Ishikawa (cell line): ENCODE results near the gene GRIA3.

Experiments used
- CEBPB ChIP-seq: IDR thresholded peaks from 2 replicates; pipeline ENCODE4 v1.6.1; 2012
- CREB1 ChIP-seq: IDR thresholded peaks from 2 replicates; pipeline ENCODE4 v1.6.1; 2012; ENCODE audit warnings: low read depth
- EGR1 ChIP-seq: IDR thresholded peaks from 2 replicates; pipeline ENCODE4 v1.6.1; 2012
- EP300 ChIP-seq: IDR thresholded peaks from 2 replicates; pipeline ENCODE4 v1.6.1; 2012; ENCODE audit warnings: borderline replicate concordance
- FOXM1 ChIP-seq: IDR thresholded peaks from 2 replicates; pipeline ENCODE4 v1.6.1; 2012; ENCODE audit warnings: low read depth, borderline replicate concordance
- NFIC ChIP-seq: IDR thresholded peaks from 2 replicates; pipeline ENCODE4 v1.6.1; 2012
- RAD21 ChIP-seq: IDR thresholded peaks from 2 replicates; pipeline ENCODE4 v1.6.1; 2012; ENCODE audit warnings: low read depth
- TAF1 ChIP-seq: IDR thresholded peaks from 2 replicates; pipeline ENCODE4 v1.6.1; 2012; ENCODE audit warnings: low read depth, mild to moderate bottlenecking
- TCF12 ChIP-seq: IDR thresholded peaks from 2 replicates; pipeline ENCODE4 v1.6.1; 2012; ENCODE audit warnings: low read depth
- TEAD4 ChIP-seq: IDR thresholded peaks from 2 replicates; pipeline ENCODE4 v1.6.1; 2012
- YY1 ChIP-seq: IDR thresholded peaks from 2 replicates; pipeline ENCODE4 v1.6.1; 2012; ENCODE audit warnings: low read depth
- ZBTB7A ChIP-seq: IDR thresholded peaks from 2 replicates; pipeline ENCODE4 v1.6.1; 2012; ENCODE audit warnings: low read depth
- TF ChIP-seq, protein P1 (sequence below): IDR thresholded peaks from 2 replicates; pipeline ENCODE4 v1.6.1; 2012; ENCODE audit warnings: low read depth, mild to moderate bottlenecking
- TF ChIP-seq, protein P2 (sequence below): IDR thresholded peaks from 2 replicates; pipeline ENCODE4 v1.6.1; 2012
- TF ChIP-seq, protein P3 (sequence below): IDR thresholded peaks from 2 replicates; pipeline ENCODE4 v1.6.1; 2012

GRIA3 gene

DNA sequence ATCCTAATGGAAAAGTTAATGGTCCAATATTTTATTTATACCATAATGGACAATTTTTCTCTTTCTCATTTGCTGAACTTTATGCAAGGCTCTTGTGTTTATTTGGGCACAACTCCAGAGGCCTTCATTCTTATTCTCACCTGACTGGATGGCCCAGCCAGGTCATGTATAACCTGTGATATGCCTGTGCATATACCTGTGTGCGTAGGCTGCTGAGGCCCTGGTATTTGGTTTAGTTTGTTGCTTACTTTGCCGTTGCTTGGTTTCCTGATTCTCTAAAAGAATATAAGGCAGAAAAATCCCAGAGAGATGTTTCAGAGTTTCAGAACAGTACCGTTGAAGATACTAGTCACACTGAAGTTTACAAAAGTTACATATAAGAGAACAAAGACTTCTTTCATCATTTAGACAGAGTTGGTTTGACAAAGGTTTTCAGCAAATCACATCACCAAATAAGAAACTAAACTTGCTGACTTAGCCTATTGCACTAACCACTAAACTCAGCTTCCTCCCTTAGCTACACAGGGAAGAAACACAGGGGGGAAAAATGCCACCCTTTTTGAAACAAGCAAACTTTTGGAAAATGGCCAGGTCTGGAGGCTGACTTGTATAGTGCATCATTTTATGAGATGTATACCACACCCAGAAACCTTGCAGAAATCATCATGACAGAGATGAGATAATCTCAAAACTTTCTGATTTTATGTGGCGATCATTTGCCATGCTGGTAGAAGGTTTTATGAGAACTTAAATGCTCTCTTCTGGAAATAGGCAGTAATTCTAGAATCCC lies 248.5 kb downstream of the GRIA3 start:
- TF ChIP-seq ZBTB7A (no peak), NFIC (no peak), CEBPB (no peak), TEAD4 (no peak), EGR1 (no peak), YY1 (no peak), CREB1 (no peak), TCF12 (no peak), RAD21 (no peak), EP300 (no peak), TAF1 (no peak), FOXM1 (no peak)
- TF ChIP-seq, protein P1, sequence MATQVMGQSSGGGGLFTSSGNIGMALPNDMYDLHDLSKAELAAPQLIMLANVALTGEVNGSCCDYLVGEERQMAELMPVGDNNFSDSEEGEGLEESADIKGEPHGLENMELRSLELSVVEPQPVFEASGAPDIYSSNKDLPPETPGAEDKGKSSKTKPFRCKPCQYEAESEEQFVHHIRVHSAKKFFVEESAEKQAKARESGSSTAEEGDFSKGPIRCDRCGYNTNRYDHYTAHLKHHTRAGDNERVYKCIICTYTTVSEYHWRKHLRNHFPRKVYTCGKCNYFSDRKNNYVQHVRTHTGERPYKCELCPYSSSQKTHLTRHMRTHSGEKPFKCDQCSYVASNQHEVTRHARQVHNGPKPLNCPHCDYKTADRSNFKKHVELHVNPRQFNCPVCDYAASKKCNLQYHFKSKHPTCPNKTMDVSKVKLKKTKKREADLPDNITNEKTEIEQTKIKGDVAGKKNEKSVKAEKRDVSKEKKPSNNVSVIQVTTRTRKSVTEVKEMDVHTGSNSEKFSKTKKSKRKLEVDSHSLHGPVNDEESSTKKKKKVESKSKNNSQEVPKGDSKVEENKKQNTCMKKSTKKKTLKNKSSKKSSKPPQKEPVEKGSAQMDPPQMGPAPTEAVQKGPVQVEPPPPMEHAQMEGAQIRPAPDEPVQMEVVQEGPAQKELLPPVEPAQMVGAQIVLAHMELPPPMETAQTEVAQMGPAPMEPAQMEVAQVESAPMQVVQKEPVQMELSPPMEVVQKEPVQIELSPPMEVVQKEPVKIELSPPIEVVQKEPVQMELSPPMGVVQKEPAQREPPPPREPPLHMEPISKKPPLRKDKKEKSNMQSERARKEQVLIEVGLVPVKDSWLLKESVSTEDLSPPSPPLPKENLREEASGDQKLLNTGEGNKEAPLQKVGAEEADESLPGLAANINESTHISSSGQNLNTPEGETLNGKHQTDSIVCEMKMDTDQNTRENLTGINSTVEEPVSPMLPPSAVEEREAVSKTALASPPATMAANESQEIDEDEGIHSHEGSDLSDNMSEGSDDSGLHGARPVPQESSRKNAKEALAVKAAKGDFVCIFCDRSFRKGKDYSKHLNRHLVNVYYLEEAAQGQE: no peak
- TF ChIP-seq, protein P2, sequence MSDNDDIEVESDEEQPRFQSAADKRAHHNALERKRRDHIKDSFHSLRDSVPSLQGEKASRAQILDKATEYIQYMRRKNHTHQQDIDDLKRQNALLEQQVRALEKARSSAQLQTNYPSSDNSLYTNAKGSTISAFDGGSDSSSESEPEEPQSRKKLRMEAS: no peak
- TF ChIP-seq, protein P3, sequence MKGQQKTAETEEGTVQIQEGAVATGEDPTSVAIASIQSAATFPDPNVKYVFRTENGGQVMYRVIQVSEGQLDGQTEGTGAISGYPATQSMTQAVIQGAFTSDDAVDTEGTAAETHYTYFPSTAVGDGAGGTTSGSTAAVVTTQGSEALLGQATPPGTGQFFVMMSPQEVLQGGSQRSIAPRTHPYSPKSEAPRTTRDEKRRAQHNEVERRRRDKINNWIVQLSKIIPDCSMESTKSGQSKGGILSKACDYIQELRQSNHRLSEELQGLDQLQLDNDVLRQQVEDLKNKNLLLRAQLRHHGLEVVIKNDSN: no peak

DNA sequence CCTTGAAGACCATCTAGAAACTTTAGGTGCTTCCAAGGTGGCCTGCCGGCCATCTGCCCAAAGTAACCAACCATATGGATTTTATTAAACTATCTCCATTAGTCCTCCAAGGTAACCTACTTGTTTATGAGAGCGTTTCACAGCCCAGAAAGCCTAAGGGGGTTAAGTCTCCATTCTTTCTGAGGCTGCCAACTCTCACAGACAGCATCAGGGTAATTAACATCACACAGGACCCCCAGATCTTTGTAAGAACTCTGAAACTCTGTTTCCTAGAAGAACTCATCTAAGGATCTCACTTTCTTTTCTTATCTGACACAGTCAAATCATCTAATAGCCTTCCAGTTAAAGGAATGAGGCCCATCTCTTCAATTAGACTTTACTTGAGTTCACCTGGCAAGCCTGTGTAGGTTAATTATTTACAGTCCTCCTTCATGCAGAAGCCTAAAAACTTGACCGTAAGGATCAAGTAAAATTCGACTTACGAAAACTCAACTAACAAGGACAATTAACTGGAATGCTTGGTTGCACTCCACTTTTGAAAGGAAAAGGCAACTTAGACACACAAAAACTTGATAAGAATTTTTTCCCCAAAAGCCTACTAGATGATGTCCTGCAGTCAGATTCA lies 252.5 kb downstream of the GRIA3 start:
- no peak for TF ChIP-seq RAD21
- no peak for TF ChIP-seq CEBPB
- TF ChIP-seq, protein P2: no peak
- TF ChIP-seq ZBTB7A: no peak
- TF ChIP-seq, protein P1: no peak
- no peak for TF ChIP-seq FOXM1
- no peak for TF ChIP-seq EGR1
- no peak for TF ChIP-seq NFIC
- TF ChIP-seq CREB1: no peak
- no peak for TF ChIP-seq EP300
- TF ChIP-seq YY1: no peak
- no peak for TF ChIP-seq TEAD4
- TF ChIP-seq, protein P3: no peak
- TF ChIP-seq TCF12: no peak
- no peak for TF ChIP-seq TAF1

DNA sequence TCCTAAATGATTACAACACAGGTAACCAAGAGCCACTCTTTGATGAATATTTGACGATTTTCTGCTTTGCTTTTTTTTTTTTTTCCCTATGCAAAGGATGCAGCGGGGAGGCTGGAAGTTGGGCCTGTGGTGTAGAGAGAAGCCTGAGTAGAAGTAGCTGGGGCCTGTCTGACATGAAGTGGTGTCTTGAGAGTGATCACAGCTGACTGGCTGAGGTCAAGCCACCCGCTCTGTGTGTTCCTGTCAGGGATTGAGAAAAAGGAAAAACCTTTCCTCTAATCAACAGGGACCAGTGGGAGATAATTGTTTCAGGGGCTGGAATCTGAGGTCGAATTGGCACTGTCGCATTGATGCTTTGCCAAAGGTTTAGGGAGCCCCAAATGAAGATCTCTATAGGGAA lies 258.7 kb downstream of the GRIA3 start:
- TF ChIP-seq EGR1 (no peak), CREB1 (no peak), RAD21 (no peak), FOXM1 (no peak), ZBTB7A (no peak)
- TF ChIP-seq, protein P1: no peak

DNA sequence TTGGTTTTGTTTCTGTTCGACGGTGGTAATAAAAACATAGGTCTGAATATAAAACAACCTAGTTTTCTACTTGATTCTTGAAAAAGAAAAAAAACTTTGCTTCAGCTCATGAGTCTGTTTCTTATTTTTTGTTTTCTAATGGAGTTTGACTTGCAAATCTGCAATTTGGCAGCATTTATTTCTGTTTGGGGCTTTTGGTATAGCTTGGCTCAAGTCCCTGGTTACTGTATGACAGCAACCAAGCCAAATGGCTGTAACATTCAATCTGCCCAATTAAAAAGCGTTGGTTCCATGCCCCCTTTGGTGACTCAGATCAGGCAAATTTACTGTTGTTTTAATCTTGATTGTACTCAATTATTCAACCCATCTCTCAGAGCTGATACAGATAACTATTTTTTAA lies 263.4 kb downstream of the GRIA3 start:
- TF ChIP-seq YY1 (no peak), CREB1 (no peak), NFIC (no peak), EGR1 (no peak), CEBPB (no peak), EP300 (no peak), ZBTB7A (no peak), TAF1 (no peak), RAD21 (no peak), FOXM1 (no peak), TCF12 (no peak), TEAD4 (no peak)
- TF ChIP-seq, protein P2: no peak
- TF ChIP-seq, protein P1: no peak
- TF ChIP-seq, protein P3: no peak
